Natural killer cell (primary cell): Measurements from ENCODE around the gene CDR2L. TPM values are rescaled to one million over a fixed set of nuclear protein-coding genes. Genes with fewer than 3 reads are reported as not detected.

Source experiments
- ATAC-seq, 3 donors: fragments of 150-1000 bp in 2 of 3; fragments of 200-7000 bp in 1 of 3; cut with Tn5 transposase; 1 replicate in 1 of 3; 2 replicates in 2 of 3; pipeline ENCODE4 v1.10.0; 2021; ENCODE audit warnings: mild to moderate bottlenecking in 2 of 3, moderate library complexity in 2 of 3
- DNase-seq, 2 donors: peaks; one replicate each; pipeline versions ENCODE4 v3.0.0 to v3.0.0-alpha.2; 2013 to 2021; ENCODE audit warnings: mixed read lengths in 1 of 2
- H3K27ac ChIP-seq: one replicate; pipeline ENCODE4 v1.5.1; 2013; ENCODE audit warnings: mild to moderate bottlenecking, low read length
- H3K27me3 ChIP-seq: one replicate; pipeline ENCODE4 v1.6.1; 2013; ENCODE audit warnings: low read length; ENCODE audit not compliant: control insufficient read depth, insufficient read depth
- H3K36me3 ChIP-seq: one replicate; pipeline ENCODE4 v1.6.1; 2013; ENCODE audit warnings: low read length; ENCODE audit not compliant: control insufficient read depth, insufficient read depth
- H3K4me1 ChIP-seq: one replicate; pipeline ENCODE4 v1.6.1; 2013; ENCODE audit warnings: low read length; ENCODE audit not compliant: control insufficient read depth, insufficient read depth
- H3K4me3 ChIP-seq: one replicate; pipeline ENCODE4 v1.5.1; 2013; ENCODE audit warnings: low read length
- H3K9me3 ChIP-seq: one replicate; pipeline ENCODE4 v1.6.1; 2013; ENCODE audit warnings: low read length; ENCODE audit not compliant: control insufficient read depth, insufficient read depth
- H3K27ac Mint-ChIP-seq, 2 donors: one replicate each; pipeline ENCODE4 v1.8.0; 2022; ENCODE audit warnings: mild to moderate bottlenecking in 2 of 2, mixed read lengths in 2 of 2, moderate library complexity in 1 of 2
- H3K27me3 Mint-ChIP-seq, 2 donors: one replicate each; pipeline ENCODE4 v1.8.0; 2022; ENCODE audit warnings: low read depth in 2 of 2, mixed read lengths in 2 of 2
- H3K36me3 Mint-ChIP-seq: one replicate; pipeline ENCODE4 v1.8.0; 2022; ENCODE audit warnings: mixed read lengths
- H3K4me1 Mint-ChIP-seq, 2 donors: one replicate each; pipeline ENCODE4 v1.8.0; 2022; ENCODE audit warnings: mixed read lengths in 2 of 2
- H3K4me3 Mint-ChIP-seq: one replicate; pipeline ENCODE4 v1.8.0; 2022; ENCODE audit warnings: mild to moderate bottlenecking, moderate library complexity, mixed read lengths
- H3K9me3 Mint-ChIP-seq, 2 donors: one replicate each; pipeline ENCODE4 v1.8.0; 2022; ENCODE audit warnings: mixed read lengths in 2 of 2
- CTCF ChIP-seq: fragments of 200-600 bp; IDR thresholded peaks from one replicate; pipeline ENCODE4 v1.8.0; 2022; ENCODE audit warnings: antibody characterized with exemption
- WGBS: methylation state at CpG from one replicate; pipeline ENCODE4 v1.1.7; 2013; ENCODE audit warnings: missing lambda C conversion rate; ENCODE audit not compliant: insufficient coverage; 5-methylcytosine and 5-hydroxymethylcytosine counted together
- intact Hi-C: fragments of 100-400 bp; cut with micrococcal nuclease; formaldehyde crosslinking; loops from one replicate; pipeline ENCODE4 v1.14.2; 2022
- total RNA-seq, 4 donors: library from RNA; stranded (reverse); fragments of 120-200 nt in 1 of 4; gene quantifications; one replicate each; pipeline versions ENCODE4 v1.2.3 to v1.2.4, GENCODE V29; 2013 to 2022

CDR2L gene
- total RNA-seq, 3 donors from 2014 or later (not counting 1 experiment from before 2014, with no cell fraction given), result 0.14 to 0.23 TPM; not detected in 1

- Mint-ChIP-seq H3K9me3 (no peaks in the 10 kb centered on the region), H3K4me3 (no peak overlapping the region), H3K4me1 (no peaks in the 10 kb centered on the region), H3K36me3 (no peaks in the 10 kb centered on the region), H3K27me3 (peaks cover 0 to 1% of the 10 kb centered on the region in 2 donors), H3K27ac (no peak overlapping the region)
- no peaks in the 10 kb centered on the region for H3K9me3 ChIP-seq
- no peaks in the 10 kb centered on the region for H3K4me1 ChIP-seq
- no peak for ATAC-seq
- WGBS, result 72% methylated on average over 8 of the region's 8 CpGs
- no peak for TF ChIP-seq CTCF
- no peak for DNase-seq
- H3K27ac ChIP-seq, result no peak overlapping the region
- intact Hi-C loops, result no loop called here
- no peak overlapping the region for H3K4me3 ChIP-seq
- H3K27me3 ChIP-seq, result no peaks in the 10 kb centered on the region
- no peaks in the 10 kb centered on the region for H3K36me3 ChIP-seq
Measured at GRCh38 chr17:74950207-74950606, 37.2 kb upstream of the CDR2L start.

GRCh38 chr17:74951065-74951464, 36.4 kb upstream of the CDR2L start:
- H3K36me3 ChIP-seq, result no peaks in the 10 kb centered on the region
- no peak overlapping the region for H3K27ac ChIP-seq
- intact Hi-C loops, result no loop called here
- H3K36me3 Mint-ChIP-seq, result no peaks in the 10 kb centered on the region
- H3K27me3 ChIP-seq, result no peaks in the 10 kb centered on the region
- DNase-seq (no peak), ATAC-seq (no peak)
- TF ChIP-seq CTCF, result no peak
- H3K27ac Mint-ChIP-seq, result no peak overlapping the region
- no peaks in the 10 kb centered on the region for H3K4me1 ChIP-seq
- no peaks in the 10 kb centered on the region for H3K9me3 Mint-ChIP-seq
- H3K4me3 ChIP-seq, result no peak overlapping the region
- H3K4me3 Mint-ChIP-seq, result no peak overlapping the region
- no peaks in the 10 kb centered on the region for H3K27me3 Mint-ChIP-seq
- 80% methylated on average over 3 of the region's 3 CpGs for WGBS
- no peaks in the 10 kb centered on the region for H3K9me3 ChIP-seq
- no peaks in the 10 kb centered on the region for H3K4me1 Mint-ChIP-seq

GRCh38 chr17:74951680-74952421, 35.6 kb upstream of the CDR2L start:
- WGBS, result 81% methylated on average over 32 of the region's 32 CpGs
- H3K4me1 Mint-ChIP-seq, result no peaks in the 10 kb centered on the region
- Histone ChIP-seq H3K36me3 (no peaks in the 10 kb centered on the region), H3K4me1 (no peaks in the 10 kb centered on the region), H3K9me3 (no peaks in the 10 kb centered on the region), H3K27ac (no peak overlapping the region), H3K4me3 (no peak overlapping the region), H3K27me3 (no peaks in the 10 kb centered on the region)
- H3K27me3 Mint-ChIP-seq, result no peaks in the 10 kb centered on the region
- no peak overlapping the region for H3K27ac Mint-ChIP-seq
- H3K36me3 Mint-ChIP-seq, result no peaks in the 10 kb centered on the region
- no peak for TF ChIP-seq CTCF
- intact Hi-C loops, result no loop called here
- no peaks in the 10 kb centered on the region for H3K9me3 Mint-ChIP-seq
- no peak for DNase-seq
- no peak for ATAC-seq
- H3K4me3 Mint-ChIP-seq, result no peak overlapping the region
